Measurements from ENCODE around the gene BCL11B. TPM values are rescaled to one million over a fixed set of nuclear protein-coding genes. Genes with fewer than 3 reads are reported as not detected.

BCL11B gene
- total and polyA plus RNA-seq, 2 donors (not counting 1 experiment from before 2014, with no cell fraction given), result 0.33 to 0.42 TPM

DNA sequence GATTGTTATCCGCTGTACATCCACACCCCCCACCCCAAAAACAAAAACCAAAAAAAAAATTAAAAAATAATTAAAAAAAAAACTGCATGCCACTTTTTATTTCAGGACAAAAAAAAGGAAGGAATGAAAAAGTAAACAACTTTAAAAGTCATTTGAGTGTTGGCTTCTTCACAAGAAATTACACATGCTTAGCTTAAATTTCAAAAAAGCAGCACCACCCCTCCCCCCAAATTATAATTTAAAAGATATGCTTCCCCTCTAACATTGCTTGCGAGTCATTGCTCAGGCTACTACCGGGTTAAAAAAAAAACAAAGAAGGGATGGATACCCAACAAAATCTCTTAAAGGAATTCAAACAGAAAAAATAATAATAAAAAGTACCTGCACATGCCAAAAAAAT lies 98.5 kb downstream of the BCL11B start:
- no peak overlapping the region for H3K4me3 Mint-ChIP-seq
- no peak overlapping the region for H3K27ac ChIP-seq (ENCODE audit: low read length in 2 of 2)
- no peaks in the 10 kb centered on the region for H3K9me3 Mint-ChIP-seq (ENCODE audit: insufficient read depth)
- H4K20me1 ChIP-seq (ENCODE audit: control insufficient read depth, insufficient read depth, low read length, poor library complexity, severe bottlenecking), result no peaks in the 10 kb centered on the region
- H3K9me3 ChIP-seq (ENCODE audit: control extremely low read depth in 1 of 3, control insufficient read depth in 2 of 3, insufficient read depth in 1 of 3, low read length in 2 of 3), result peaks cover 0 to 16% (median 0%) of the 10 kb centered on the region in 3 donors
- H3K4me2 ChIP-seq (replicated peaks; ENCODE audit: low read depth, low read length, poor library complexity, severe bottlenecking), result no peak overlapping the region
- H3K27ac Mint-ChIP-seq, result no peak overlapping the region
- ATAC-seq (ENCODE audit: low read depth) (no peak), DNase-seq (no peak)
- TF ChIP-seq EZH2 (IDR thresholded peaks at IDR 0.05; ENCODE audit: borderline replicate concordance, insufficient read depth, low read depth, low read length, poor library complexity, severe bottlenecking), result no peak
- TF ChIP-seq, protein P1, sequence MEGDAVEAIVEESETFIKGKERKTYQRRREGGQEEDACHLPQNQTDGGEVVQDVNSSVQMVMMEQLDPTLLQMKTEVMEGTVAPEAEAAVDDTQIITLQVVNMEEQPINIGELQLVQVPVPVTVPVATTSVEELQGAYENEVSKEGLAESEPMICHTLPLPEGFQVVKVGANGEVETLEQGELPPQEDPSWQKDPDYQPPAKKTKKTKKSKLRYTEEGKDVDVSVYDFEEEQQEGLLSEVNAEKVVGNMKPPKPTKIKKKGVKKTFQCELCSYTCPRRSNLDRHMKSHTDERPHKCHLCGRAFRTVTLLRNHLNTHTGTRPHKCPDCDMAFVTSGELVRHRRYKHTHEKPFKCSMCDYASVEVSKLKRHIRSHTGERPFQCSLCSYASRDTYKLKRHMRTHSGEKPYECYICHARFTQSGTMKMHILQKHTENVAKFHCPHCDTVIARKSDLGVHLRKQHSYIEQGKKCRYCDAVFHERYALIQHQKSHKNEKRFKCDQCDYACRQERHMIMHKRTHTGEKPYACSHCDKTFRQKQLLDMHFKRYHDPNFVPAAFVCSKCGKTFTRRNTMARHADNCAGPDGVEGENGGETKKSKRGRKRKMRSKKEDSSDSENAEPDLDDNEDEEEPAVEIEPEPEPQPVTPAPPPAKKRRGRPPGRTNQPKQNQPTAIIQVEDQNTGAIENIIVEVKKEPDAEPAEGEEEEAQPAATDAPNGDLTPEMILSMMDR (IDR thresholded peaks at IDR 0.05), result no peak
- POLR2A ChIA-PET, result no interaction called here
- CTCF ChIA-PET, result no interaction called here
- H3K9ac ChIP-seq (ENCODE audit: low read length), result no peak overlapping the region
- intact Hi-C loops (cut with micrococcal nuclease), result no loop called here
- H3K4me1 Mint-ChIP-seq, result no peaks in the 10 kb centered on the region
- H3K4me1 ChIP-seq (ENCODE audit: control insufficient read depth in 2 of 2, insufficient read depth in 2 of 2, low read length in 2 of 2), result no peaks in the 10 kb centered on the region
- no peaks in the 10 kb centered on the region for H3K36me3 ChIP-seq (replicated peaks in 1 of 2; ENCODE audit: control extremely low read depth in 1 of 2, control insufficient read depth in 1 of 2, extremely low read depth in 1 of 2, insufficient read depth in 2 of 2, low read length in 1 of 2)
- no peak overlapping the region for H3K4me3 ChIP-seq (ENCODE audit: control extremely low read depth in 1 of 5, extremely low read depth in 1 of 5, insufficient read depth in 1 of 5, low read depth in 2 of 5, low read length in 4 of 5)
- no peaks in the 10 kb centered on the region for H3K27me3 ChIP-seq (replicated peaks in 1 of 4; ENCODE audit: control extremely low read depth in 1 of 4, control insufficient read depth in 3 of 4, insufficient read depth in 4 of 4, low read length in 3 of 4)
- no peak overlapping the region for H2AFZ ChIP-seq (ENCODE audit: insufficient read depth, low read depth, low read length, poor library complexity, severe bottlenecking)
- 80% methylated on average over 1 of the region's 3 CpGs for WGBS (ENCODE audit: insufficient coverage)
- no peaks in the 10 kb centered on the region for H3K79me2 ChIP-seq (ENCODE audit: control insufficient read depth, insufficient read depth, low read length)
- no peaks in the 10 kb centered on the region for H3K27me3 Mint-ChIP-seq

- no peak overlapping the region for H3K27ac Mint-ChIP-seq
- no peaks in the 10 kb centered on the region for H3K79me2 ChIP-seq (ENCODE audit: control insufficient read depth, insufficient read depth, low read length)
- H3K9ac ChIP-seq (ENCODE audit: low read length), result no peak overlapping the region
- H3K4me2 ChIP-seq (replicated peaks; ENCODE audit: low read depth, low read length, poor library complexity, severe bottlenecking), result no peak overlapping the region
- no peaks in the 10 kb centered on the region for H4K20me1 ChIP-seq (ENCODE audit: control insufficient read depth, insufficient read depth, low read length, poor library complexity, severe bottlenecking)
- H3K4me3 Mint-ChIP-seq, result no peak overlapping the region
- no peak for ATAC-seq (ENCODE audit: low read depth)
- H3K4me1 ChIP-seq (ENCODE audit: control insufficient read depth in 2 of 2, insufficient read depth in 2 of 2, low read length in 2 of 2), result no peaks in the 10 kb centered on the region
- no peak overlapping the region for H3K27ac ChIP-seq (ENCODE audit: low read length in 2 of 2)
- no peaks in the 10 kb centered on the region for H3K36me3 ChIP-seq (replicated peaks in 1 of 2; ENCODE audit: control extremely low read depth in 1 of 2, control insufficient read depth in 1 of 2, extremely low read depth in 1 of 2, insufficient read depth in 2 of 2, low read length in 1 of 2)
- peaks cover 0 to 16% (median 0%) of the 10 kb centered on the region in 3 donors for H3K9me3 ChIP-seq (ENCODE audit: control extremely low read depth in 1 of 3, control insufficient read depth in 2 of 3, insufficient read depth in 1 of 3, low read length in 2 of 3)
- DNase-seq, result no peak
- POLR2A ChIA-PET, result no interaction called here
- intact Hi-C loops (cut with micrococcal nuclease), result no loop called here
- no peak overlapping the region for H2AFZ ChIP-seq (ENCODE audit: insufficient read depth, low read depth, low read length, poor library complexity, severe bottlenecking)
- WGBS (ENCODE audit: insufficient coverage), result 95% methylated on average over 10 of the region's 11 CpGs
- no peaks in the 10 kb centered on the region for H3K27me3 ChIP-seq (replicated peaks in 1 of 4; ENCODE audit: control extremely low read depth in 1 of 4, control insufficient read depth in 3 of 4, insufficient read depth in 4 of 4, low read length in 3 of 4)
- no peak for TF ChIP-seq EZH2 (IDR thresholded peaks at IDR 0.05; ENCODE audit: borderline replicate concordance, insufficient read depth, low read depth, low read length, poor library complexity, severe bottlenecking)
- TF ChIP-seq, protein P1 (IDR thresholded peaks at IDR 0.05), result no peak
- H3K27me3 Mint-ChIP-seq, result no peaks in the 10 kb centered on the region
- no peaks in the 10 kb centered on the region for H3K9me3 Mint-ChIP-seq (ENCODE audit: insufficient read depth)
- H3K4me1 Mint-ChIP-seq, result no peaks in the 10 kb centered on the region
- CTCF ChIA-PET, result no interaction called here
- H3K4me3 ChIP-seq (ENCODE audit: control extremely low read depth in 1 of 5, extremely low read depth in 1 of 5, insufficient read depth in 1 of 5, low read depth in 2 of 5, low read length in 4 of 5), result no peak overlapping the region
Observed at GRCh38 chr14:99173086-99173485, 98.9 kb downstream of the BCL11B start.
